Measurements from ENCODE around the gene RNF180. TPM values are rescaled to one million over a fixed set of nuclear protein-coding genes. Genes with fewer than 3 reads are reported as not detected.

RNF180 gene
- total and polyA plus RNA-seq, 2 donors (not counting 1 experiment from before 2014, with no cell fraction given), result not detected

DNA sequence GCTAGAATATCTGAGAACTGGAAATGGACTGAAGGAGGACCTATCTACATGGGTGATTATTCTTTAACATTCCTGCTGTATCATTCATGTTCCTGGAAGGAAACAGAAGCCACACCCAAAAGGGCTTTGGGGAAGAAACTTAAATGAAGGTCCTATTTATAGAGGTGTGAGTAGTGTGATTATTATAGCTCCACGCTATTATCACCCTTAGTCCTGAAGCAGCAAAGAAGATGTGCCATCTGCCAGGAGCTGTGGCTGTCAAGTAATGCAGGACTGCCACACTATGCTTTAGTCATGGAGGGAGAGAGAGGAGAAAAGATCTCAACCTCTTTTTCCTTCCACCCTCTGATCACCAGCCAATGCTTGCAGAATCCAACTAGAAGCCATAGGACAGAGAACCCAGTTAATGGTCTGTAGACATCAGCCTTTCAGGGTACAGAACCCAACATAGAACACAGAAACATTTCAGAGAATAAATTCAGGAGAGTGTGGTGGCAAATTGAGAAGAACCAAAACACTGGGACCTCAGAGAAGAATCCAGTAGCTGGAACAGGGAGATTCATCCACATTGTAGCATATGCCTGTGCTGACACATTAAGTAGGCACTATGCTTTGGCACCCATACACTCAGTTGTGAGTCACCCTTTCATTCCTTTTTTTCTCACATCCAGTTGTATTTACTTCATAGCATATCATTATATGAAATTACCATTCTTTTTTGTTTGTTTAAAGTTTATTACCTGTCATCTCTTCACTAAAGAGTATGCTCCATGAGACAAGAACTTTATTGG lies 21.0 kb upstream of the RNF180 start:
- Histone ChIP-seq H3K79me2 (ENCODE audit: control insufficient read depth, insufficient read depth, low read length) (no peaks in the 10 kb centered on the region), H3K27me3 (replicated peaks in 1 of 4; ENCODE audit: control extremely low read depth in 1 of 4, control insufficient read depth in 3 of 4, insufficient read depth in 4 of 4, low read length in 3 of 4) (no peaks in the 10 kb centered on the region), H3K9me3 (ENCODE audit: control extremely low read depth in 1 of 3, control insufficient read depth in 2 of 3, insufficient read depth in 1 of 3, low read length in 2 of 3) (no peaks in the 10 kb centered on the region), H3K4me1 (ENCODE audit: control insufficient read depth in 2 of 2, insufficient read depth in 2 of 2, low read length in 2 of 2) (no peaks in the 10 kb centered on the region), H4K20me1 (ENCODE audit: control insufficient read depth, insufficient read depth, low read length, poor library complexity, severe bottlenecking) (no peaks in the 10 kb centered on the region), H3K27ac (ENCODE audit: low read length in 2 of 2) (no peak overlapping the region), H3K4me2 (replicated peaks; ENCODE audit: low read depth, low read length, poor library complexity, severe bottlenecking) (no peak overlapping the region), H3K9ac (ENCODE audit: low read length) (no peak overlapping the region), H3K36me3 (replicated peaks in 1 of 2; ENCODE audit: control extremely low read depth in 1 of 2, control insufficient read depth in 1 of 2, extremely low read depth in 1 of 2, insufficient read depth in 2 of 2, low read length in 1 of 2) (no peaks in the 10 kb centered on the region), H2AFZ (ENCODE audit: insufficient read depth, low read depth, low read length, poor library complexity, severe bottlenecking) (no peak overlapping the region), H3K4me3 (ENCODE audit: control extremely low read depth in 1 of 5, extremely low read depth in 1 of 5, insufficient read depth in 1 of 5, low read depth in 2 of 5, low read length in 4 of 5) (no peak overlapping the region)
- CTCF ChIA-PET, result no interaction called here
- TF ChIP-seq EZH2 (IDR thresholded peaks at IDR 0.05; ENCODE audit: borderline replicate concordance, insufficient read depth, low read depth, low read length, poor library complexity, severe bottlenecking), result no peak
- TF ChIP-seq, protein P1, sequence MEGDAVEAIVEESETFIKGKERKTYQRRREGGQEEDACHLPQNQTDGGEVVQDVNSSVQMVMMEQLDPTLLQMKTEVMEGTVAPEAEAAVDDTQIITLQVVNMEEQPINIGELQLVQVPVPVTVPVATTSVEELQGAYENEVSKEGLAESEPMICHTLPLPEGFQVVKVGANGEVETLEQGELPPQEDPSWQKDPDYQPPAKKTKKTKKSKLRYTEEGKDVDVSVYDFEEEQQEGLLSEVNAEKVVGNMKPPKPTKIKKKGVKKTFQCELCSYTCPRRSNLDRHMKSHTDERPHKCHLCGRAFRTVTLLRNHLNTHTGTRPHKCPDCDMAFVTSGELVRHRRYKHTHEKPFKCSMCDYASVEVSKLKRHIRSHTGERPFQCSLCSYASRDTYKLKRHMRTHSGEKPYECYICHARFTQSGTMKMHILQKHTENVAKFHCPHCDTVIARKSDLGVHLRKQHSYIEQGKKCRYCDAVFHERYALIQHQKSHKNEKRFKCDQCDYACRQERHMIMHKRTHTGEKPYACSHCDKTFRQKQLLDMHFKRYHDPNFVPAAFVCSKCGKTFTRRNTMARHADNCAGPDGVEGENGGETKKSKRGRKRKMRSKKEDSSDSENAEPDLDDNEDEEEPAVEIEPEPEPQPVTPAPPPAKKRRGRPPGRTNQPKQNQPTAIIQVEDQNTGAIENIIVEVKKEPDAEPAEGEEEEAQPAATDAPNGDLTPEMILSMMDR (IDR thresholded peaks at IDR 0.05), result no peak
- H3K4me1 Mint-ChIP-seq, result no peaks in the 10 kb centered on the region
- H3K4me3 Mint-ChIP-seq, result no peak overlapping the region
- no peaks in the 10 kb centered on the region for H3K9me3 Mint-ChIP-seq (ENCODE audit: insufficient read depth)
- H3K27me3 Mint-ChIP-seq, result no peaks in the 10 kb centered on the region
- ATAC-seq (ENCODE audit: low read depth), result no peak
- WGBS (ENCODE audit: insufficient coverage), result no CpG with 5 or more reads among the region's 1 CpG
- intact Hi-C loops (cut with micrococcal nuclease), result loop anchor here (5.0 kb wide), 1 partner anchor 638 kb away; no protein-coding TSS in a partner anchor
- no peak for DNase-seq
- POLR2A ChIA-PET, result no interaction called here
- no peak overlapping the region for H3K27ac Mint-ChIP-seq

DNA sequence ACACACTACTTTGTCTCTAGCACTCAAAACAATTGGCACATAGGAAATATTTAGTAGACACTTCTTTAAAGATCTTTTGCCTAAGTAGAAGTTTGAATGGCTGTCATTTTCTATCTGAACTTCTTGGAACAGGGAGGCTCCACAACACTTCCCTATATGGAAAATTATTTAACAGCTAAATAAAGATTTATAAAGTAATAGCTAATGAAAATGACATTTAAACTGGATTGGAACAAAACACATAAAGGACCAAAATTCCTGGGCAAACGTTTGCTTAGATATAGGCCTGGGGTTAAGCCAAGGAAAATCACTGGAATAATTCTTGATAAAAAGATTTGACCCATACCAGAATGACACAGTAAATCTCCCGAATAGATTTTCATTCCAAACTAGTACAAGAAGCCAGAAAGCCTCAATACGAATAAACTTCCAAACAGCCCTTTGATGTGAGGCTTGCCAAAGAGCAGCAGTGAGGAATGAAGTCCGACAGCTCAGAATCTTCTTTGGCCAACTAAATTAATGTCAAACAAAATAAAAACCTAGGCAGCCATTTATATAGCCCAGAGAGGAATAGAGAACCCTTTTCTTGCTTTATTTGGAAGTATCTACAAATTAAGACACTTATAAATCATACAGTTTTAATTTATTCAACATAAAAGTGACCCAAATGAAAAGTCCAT lies 20.3 kb upstream of the RNF180 start:
- WGBS (ENCODE audit: insufficient coverage), result 92% methylated on average over 3 of the region's 4 CpGs
- intact Hi-C loops (cut with micrococcal nuclease), result loop anchor here (5.0 kb wide), 1 partner anchor 637 kb away; no protein-coding TSS in a partner anchor
- H3K4me3 Mint-ChIP-seq, result no peak overlapping the region

More for the DNA sequence above, 20.3 kb upstream of the RNF180 start:
- no peaks in the 10 kb centered on the region for H3K36me3 ChIP-seq (replicated peaks in 1 of 2; ENCODE audit: control extremely low read depth in 1 of 2, control insufficient read depth in 1 of 2, extremely low read depth in 1 of 2, insufficient read depth in 2 of 2, low read length in 1 of 2)
- no peak overlapping the region for H3K9ac ChIP-seq (ENCODE audit: low read length)
- H3K4me2 ChIP-seq (replicated peaks; ENCODE audit: low read depth, low read length, poor library complexity, severe bottlenecking), result no peak overlapping the region
- H3K27ac ChIP-seq (ENCODE audit: low read length in 2 of 2), result no peak overlapping the region
- DNase-seq, result no peak
- no peak overlapping the region for H3K4me3 ChIP-seq (ENCODE audit: control extremely low read depth in 1 of 5, extremely low read depth in 1 of 5, insufficient read depth in 1 of 5, low read depth in 2 of 5, low read length in 4 of 5)
- no peaks in the 10 kb centered on the region for H4K20me1 ChIP-seq (ENCODE audit: control insufficient read depth, insufficient read depth, low read length, poor library complexity, severe bottlenecking)
- TF ChIP-seq EZH2 (IDR thresholded peaks at IDR 0.05; ENCODE audit: borderline replicate concordance, insufficient read depth, low read depth, low read length, poor library complexity, severe bottlenecking), result no peak
- TF ChIP-seq, protein P1 (IDR thresholded peaks at IDR 0.05), result no peak
- H3K4me1 Mint-ChIP-seq, result no peaks in the 10 kb centered on the region
- H3K27me3 Mint-ChIP-seq, result no peaks in the 10 kb centered on the region
- peaks cover 0 to 6% (median 0%) of the 10 kb centered on the region in 3 donors for H3K9me3 ChIP-seq (ENCODE audit: control extremely low read depth in 1 of 3, control insufficient read depth in 2 of 3, insufficient read depth in 1 of 3, low read length in 2 of 3)
- no peak overlapping the region for H3K27ac Mint-ChIP-seq
- no peak for ATAC-seq (ENCODE audit: low read depth)
- no peaks in the 10 kb centered on the region for H3K79me2 ChIP-seq (ENCODE audit: control insufficient read depth, insufficient read depth, low read length)
- no peaks in the 10 kb centered on the region for H3K27me3 ChIP-seq (replicated peaks in 1 of 4; ENCODE audit: control extremely low read depth in 1 of 4, control insufficient read depth in 3 of 4, insufficient read depth in 4 of 4, low read length in 3 of 4)
- ChIA-PET POLR2A (no interaction called here), CTCF (no interaction called here)
- no peak overlapping the region for H2AFZ ChIP-seq (ENCODE audit: insufficient read depth, low read depth, low read length, poor library complexity, severe bottlenecking)
- no peaks in the 10 kb centered on the region for H3K9me3 Mint-ChIP-seq (ENCODE audit: insufficient read depth)
- no peaks in the 10 kb centered on the region for H3K4me1 ChIP-seq (ENCODE audit: control insufficient read depth in 2 of 2, insufficient read depth in 2 of 2, low read length in 2 of 2)
